GM19468 (cell line): ENCODE results near the gene ROCK2.

ENCODE experiments used
- ATAC-seq: cut with Tn5 transposase; IDR thresholded peaks from one replicate; pipeline ENCODE4 v1.9.1; 2021; ENCODE audit warnings: mild to moderate bottlenecking, moderate library complexity, moderate number of reproducible peaks; ENCODE audit not compliant: unreplicated experiment; ENCODE audit errors: extremely low read depth

Gene ROCK2

GRCh38 chr2:11160256-11160655 is 184.2 kb downstream of the ROCK2 start:
- ATAC-seq, result no peak

- no peak for ATAC-seq
Observed at GRCh38 chr2:11159574-11160170, 184.8 kb downstream of the ROCK2 start.

GRCh38 chr2:11158916-11159573 is 185.4 kb downstream of the ROCK2 start:
- no peak for ATAC-seq

- no peak for ATAC-seq
Observed at GRCh38 chr2:11157731-11158130, 186.7 kb downstream of the ROCK2 start.

GRCh38 chr2:11157296-11157695 is 187.1 kb downstream of the ROCK2 start:
- ATAC-seq, result no peak

- ATAC-seq, result no peak
Observed at GRCh38 chr2:11156396-11157075, 187.9 kb downstream of the ROCK2 start.

- ATAC-seq, result peak; percentile 88
Observed at GRCh38 chr2:11155381-11156035, 188.9 kb downstream of the ROCK2 start, which contains the start of gene SLC66A3. Gene SLC66A3, plus strand, starts transcription at chr2:11155467. Its CDS starts 80 bp downstream, at chr2:11155547.

- ATAC-seq, result peak; percentile 33
Observed at GRCh38 chr2:11154923-11155380, 189.5 kb downstream of the ROCK2 start.

GRCh38 chr2:11154016-11154922 is 190.2 kb downstream of the ROCK2 start:
- ATAC-seq, result no peak

- no peak for ATAC-seq
Observed at GRCh38 chr2:11152591-11152990, 191.8 kb downstream of the ROCK2 start.

GRCh38 chr2:11147263-11147662 is 197.2 kb downstream of the ROCK2 start:
- ATAC-seq, result no peak

- no peak for ATAC-seq
Observed at GRCh38 chr2:11146076-11146475, 198.4 kb downstream of the ROCK2 start.

- no peak for ATAC-seq
Observed at GRCh38 chr2:11145350-11145749, 199.1 kb downstream of the ROCK2 start.

- ATAC-seq, result no peak
Observed at GRCh38 chr2:11144738-11145079, 199.7 kb downstream of the ROCK2 start.

- ATAC-seq, result no peak
Observed at GRCh38 chr2:11144077-11144737, 200.2 kb downstream of the ROCK2 start.

- ATAC-seq, result no peak
Observed at GRCh38 chr2:11142987-11143386, 201.4 kb downstream of the ROCK2 start.

- ATAC-seq, result no peak
Observed at GRCh38 chr2:11142330-11142729, 202.1 kb downstream of the ROCK2 start.

- no peak for ATAC-seq
Observed at GRCh38 chr2:11141319-11141718, 203.1 kb downstream of the ROCK2 start.

GRCh38 chr2:11140492-11140891 is 203.9 kb downstream of the ROCK2 start:
- no peak for ATAC-seq
